Vagina (tissue), 2 donors: ENCODE data around the gene SORCS2. TPM values are rescaled to one million over a fixed set of nuclear protein-coding genes. Genes with fewer than 3 reads are reported as not detected.

Experiments
- DNase-seq, 2 donors: peaks; one replicate each; pipeline ENCODE4 v3.0.0-alpha.2; 2017; ENCODE audit errors: extremely low spot score in 2 of 2
- H3K27ac ChIP-seq: fragments of 200-600 bp; sonication (generic); one replicate; pipeline ENCODE4 v1.5.1; 2019
- H3K27me3 ChIP-seq: fragments of 200-600 bp; sonication (generic); one replicate; pipeline ENCODE4 v1.5.1; 2019
- H3K36me3 ChIP-seq, 2 donors: fragments of 200-600 bp; sonication (generic); one replicate each; pipeline ENCODE4 v1.5.1; 2017 to 2019
- H3K4me1 ChIP-seq: fragments of 200-600 bp; sonication (generic); one replicate; pipeline ENCODE4 v1.5.1; 2019
- H3K4me3 ChIP-seq, 2 donors: fragments of 200-600 bp; sonication (generic); 1 replicate in 1 of 2; 2 replicates in 1 of 2; pipeline ENCODE4 v1.5.1; 2016 to 2019
- H3K9me3 ChIP-seq: fragments of 200-600 bp; sonication (generic); one replicate; pipeline ENCODE4 v1.5.1; 2019
- CTCF ChIP-seq, 3 experiments: fragments of 450-650 bp in 2 of 3; fragments of 200-600 bp in 1 of 3; sonication (generic) in 1 of 3; IDR thresholded peaks; one replicate each; pipeline ENCODE4 v1.5.1; 2017 to 2019; ENCODE audit warnings: antibody characterized with exemption in 3 of 3, mild to moderate bottlenecking in 2 of 3, moderate library complexity in 2 of 3
- POLR2A ChIP-seq, 2 donors: fragments of 450-650 bp; IDR thresholded peaks; one replicate each; pipeline ENCODE4 v1.6.1; 2017; ENCODE audit warnings: antibody characterized with exemption in 2 of 2, mild to moderate bottlenecking in 2 of 2, moderate library complexity in 2 of 2
- POLR2AphosphoS5 ChIP-seq, 2 donors: sonication (generic); formaldehyde crosslinking; IDR thresholded peaks; one replicate each; pipeline ENCODE4 v1.9.0; 2017; ENCODE audit warnings: antibody characterized with exemption in 2 of 2, mild to moderate bottlenecking in 2 of 2, low read depth in 1 of 2; ENCODE audit not compliant: insufficient read depth in 1 of 2
- intact Hi-C: fragments of 100-400 bp; cut with DNase I; formaldehyde crosslinking; loops from one replicate; pipeline ENCODE4 v1.15.1; 2023
- total RNA-seq: library from RNA; depleted of rRNA; stranded (reverse); fragments of >200 nt; gene quantifications from one replicate; pipeline ENCODE4 v1.2.3, GENCODE V29; 2016

SORCS2 gene
- total RNA-seq, 1 donor from 2014 or later: 5.4 TPM

GRCh38 chr4:7394681-7395451 lies 202.5 kb downstream of the SORCS2 start:
- peak; percentile 60 to 79 for DNase-seq

GRCh38 chr4:7395645-7396044 lies 203.3 kb downstream of the SORCS2 start:
- H3K27me3 ChIP-seq: no peaks in the 10 kb centered on the region

More at GRCh38 chr4:7394681-7395451, 202.5 kb downstream of the SORCS2 start:
- Histone ChIP-seq H3K9me3 (no peaks in the 10 kb centered on the region), H3K4me3 (no peak overlapping the region), H3K4me1 (no peaks in the 10 kb centered on the region), H3K27me3 (no peaks in the 10 kb centered on the region), H3K36me3 (no peaks in the 10 kb centered on the region), H3K27ac (no peak overlapping the region)
- TF ChIP-seq POLR2AphosphoS5 (IDR thresholded peaks at IDR 0.05; ENCODE audit: insufficient read depth in 1 of 2, low read depth in 1 of 2): no peak
- TF ChIP-seq POLR2A (IDR thresholded peaks at IDR 0.05): no peak
- TF ChIP-seq CTCF (IDR thresholded peaks at IDR 0.05): no peak
- intact Hi-C loops: no loop called here

GRCh38 chr4:7396186-7396910 lies 204.0 kb downstream of the SORCS2 start:
- peak; percentile 25 to 32 for DNase-seq
- Histone ChIP-seq H3K27me3 (no peaks in the 10 kb centered on the region), H3K36me3 (no peaks in the 10 kb centered on the region), H3K4me3 (no peak overlapping the region), H3K27ac (no peak overlapping the region), H3K4me1 (no peaks in the 10 kb centered on the region), H3K9me3 (no peaks in the 10 kb centered on the region)
- intact Hi-C loops: no loop called here
- TF ChIP-seq POLR2AphosphoS5 (IDR thresholded peaks at IDR 0.05; ENCODE audit: insufficient read depth in 1 of 2, low read depth in 1 of 2) (no peak), POLR2A (IDR thresholded peaks at IDR 0.05) (no peak), CTCF (IDR thresholded peaks at IDR 0.05) (no peak)

More at GRCh38 chr4:7395645-7396044, 203.3 kb downstream of the SORCS2 start:
- Histone ChIP-seq H3K36me3 (no peaks in the 10 kb centered on the region), H3K27ac (no peak overlapping the region), H3K4me1 (no peaks in the 10 kb centered on the region), H3K4me3 (no peak overlapping the region), H3K9me3 (no peaks in the 10 kb centered on the region)
- intact Hi-C loops: no loop called here
- peak; percentile 54 to 64 for DNase-seq
- TF ChIP-seq POLR2AphosphoS5 (IDR thresholded peaks at IDR 0.05; ENCODE audit: insufficient read depth in 1 of 2, low read depth in 1 of 2) (no peak), CTCF (IDR thresholded peaks at IDR 0.05) (no peak), POLR2A (IDR thresholded peaks at IDR 0.05) (no peak)

GRCh38 chr4:7397206-7398103 lies 205.1 kb downstream of the SORCS2 start:
- no peaks in the 10 kb centered on the region for H3K9me3 ChIP-seq
- H3K4me1 ChIP-seq: no peaks in the 10 kb centered on the region
- intact Hi-C loops: no loop called here
- H3K27me3 ChIP-seq: no peaks in the 10 kb centered on the region
- no peaks in the 10 kb centered on the region for H3K36me3 ChIP-seq
- no peak for TF ChIP-seq CTCF (IDR thresholded peaks at IDR 0.05)
- TF ChIP-seq POLR2AphosphoS5 (IDR thresholded peaks at IDR 0.05; ENCODE audit: insufficient read depth in 1 of 2, low read depth in 1 of 2): no peak
- TF ChIP-seq POLR2A (IDR thresholded peaks at IDR 0.05): no peak
- no peak overlapping the region for H3K27ac ChIP-seq
- H3K4me3 ChIP-seq: no peak overlapping the region
- peak in 1 of 2 donors; percentile 71 for DNase-seq
